Subcutaneous abdominal adipose tissue (tissue), 5 donors: ENCODE measurements around the gene KLHL29.
A peak's percentile ranks its signal among the peaks of the same experiment; 100 is the strongest.

Source experiments
- H3K27ac ChIP-seq: one replicate; pipeline ENCODE4 v1.7.0; 2013; ENCODE audit warnings: low read depth, mild to moderate bottlenecking, inconsistent platforms, low read length, moderate library complexity
- H3K27me3 ChIP-seq, 5 donors: one replicate each; pipeline ENCODE4 v1.7.0; 2013; ENCODE audit warnings: low read length in 5 of 5, inconsistent platforms in 1 of 5; ENCODE audit not compliant: control insufficient read depth in 5 of 5, insufficient read depth in 4 of 5
- H3K36me3 ChIP-seq, 5 donors: one replicate each; pipeline ENCODE4 v1.7.0; 2013; ENCODE audit warnings: low read length in 5 of 5; ENCODE audit not compliant: control insufficient read depth in 5 of 5, insufficient read depth in 5 of 5
- H3K4me1 ChIP-seq, 5 donors: one replicate each; pipeline ENCODE4 v1.7.0; 2013; ENCODE audit warnings: low read length in 5 of 5, mild to moderate bottlenecking in 3 of 5, moderate library complexity in 1 of 5; ENCODE audit not compliant: control insufficient read depth in 5 of 5, insufficient read depth in 5 of 5
- H3K4me3 ChIP-seq, 5 donors: one replicate each; pipeline ENCODE4 v1.7.0; 2013; ENCODE audit warnings: low read length in 5 of 5, low read depth in 1 of 5
- H3K9ac ChIP-seq, 5 donors: one replicate each; pipeline ENCODE4 v1.7.0; 2013; ENCODE audit warnings: low read length in 5 of 5, mild to moderate bottlenecking in 4 of 5, moderate library complexity in 3 of 5
- H3K9me3 ChIP-seq, 5 donors: one replicate each; pipeline ENCODE4 v1.7.0; 2013; ENCODE audit warnings: low read length in 5 of 5; ENCODE audit not compliant: control insufficient read depth in 5 of 5
- donor health status: healthy.
- donor health status: healthy.
- donor health status: healthy.
- donor health status: healthy.
- donor health status: healthy.

KLHL29 gene

GRCh38 chr2:23677836-23678235 lies 292.9 kb downstream of the KLHL29 start:
- Histone ChIP-seq H3K9me3 (peaks cover 0 to 11% (median 6%) of the 10 kb centered on the region in 5 donors), H3K27ac (no peak overlapping the region), H3K4me3 (no peak overlapping the region), H3K27me3 (no peaks in the 10 kb centered on the region), H3K36me3 (no peaks in the 10 kb centered on the region), H3K9ac (no peak overlapping the region), H3K4me1 (no peaks in the 10 kb centered on the region)

- H3K4me1 ChIP-seq = no peaks in the 10 kb centered on the region
- no peak overlapping the region for H3K4me3 ChIP-seq
- no peaks in the 10 kb centered on the region for H3K36me3 ChIP-seq
- H3K9ac ChIP-seq = no peak overlapping the region
- H3K27me3 ChIP-seq = no peaks in the 10 kb centered on the region
- H3K27ac ChIP-seq = no peak overlapping the region
- peaks cover 0 to 11% (median 6%) of the 10 kb centered on the region in 5 donors for H3K9me3 ChIP-seq
These were observed 294.1 kb downstream of the KLHL29 start for GRCh38 chr2:23679044-23679443.

GRCh38 chr2:23680951-23681350 lies 296.0 kb downstream of the KLHL29 start:
- Histone ChIP-seq H3K27ac (no peak overlapping the region), H3K4me3 (no peak overlapping the region), H3K9ac (no peak overlapping the region), H3K4me1 (peaks cover 2 to 14% (median 10%) of the 10 kb centered on the region in 5 donors), H3K9me3 (peaks cover 0 to 11% (median 6%) of the 10 kb centered on the region in 5 donors), H3K27me3 (no peaks in the 10 kb centered on the region), H3K36me3 (peaks cover 0 to 3% (median 0%) of the 10 kb centered on the region in 5 donors)

GRCh38 chr2:23681356-23682140 lies 296.6 kb downstream of the KLHL29 start:
- Histone ChIP-seq H3K9ac (no peak overlapping the region), H3K4me1 (peaks cover 2 to 14% (median 10%) of the 10 kb centered on the region in 5 donors), H3K4me3 (no peak overlapping the region)

DNA sequence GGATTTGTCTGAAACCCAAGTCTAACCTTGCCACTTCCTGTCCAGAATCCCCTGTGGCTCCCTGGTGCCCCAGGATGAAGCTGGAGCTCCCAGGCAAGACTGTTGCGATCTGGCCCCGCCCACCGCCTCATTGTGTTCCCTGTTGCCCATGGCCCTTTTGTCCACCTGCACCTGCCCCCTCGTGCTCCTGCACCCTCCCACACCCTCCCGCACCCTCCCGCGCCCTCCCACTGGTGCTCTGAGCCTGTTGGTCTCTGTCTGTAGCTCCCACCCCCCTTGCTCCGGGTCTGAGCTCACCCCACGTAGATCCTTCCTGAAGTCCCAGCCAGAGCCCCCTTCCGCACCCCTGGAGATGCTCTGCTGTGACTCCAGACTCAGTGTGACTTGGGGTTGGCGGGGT lies 297.5 kb downstream of the KLHL29 start:
- H3K4me3 ChIP-seq = no peak overlapping the region
- H3K9me3 ChIP-seq = peaks cover 0 to 11% (median 6%) of the 10 kb centered on the region in 5 donors
- H3K4me1 ChIP-seq = peaks cover 2 to 14% (median 10%) of the 10 kb centered on the region in 5 donors
- peaks cover 0 to 6% (median 4%) of the 10 kb centered on the region in 5 donors for H3K36me3 ChIP-seq
- H3K27ac ChIP-seq = no peak overlapping the region
- no peaks in the 10 kb centered on the region for H3K27me3 ChIP-seq
- no peak overlapping the region for H3K9ac ChIP-seq

More at GRCh38 chr2:23681356-23682140, 296.6 kb downstream of the KLHL29 start:
- Histone ChIP-seq H3K36me3 (peaks cover 0 to 3% (median 0%) of the 10 kb centered on the region in 5 donors), H3K27me3 (no peaks in the 10 kb centered on the region), H3K27ac (no peak overlapping the region), H3K9me3 (peaks cover 0 to 11% (median 6%) of the 10 kb centered on the region in 5 donors)

- Histone ChIP-seq H3K27me3 (no peaks in the 10 kb centered on the region), H3K9me3 (peaks cover 0 to 11% (median 6%) of the 10 kb centered on the region in 5 donors), H3K9ac (no peak overlapping the region), H3K4me3 (no peak overlapping the region), H3K4me1 (peaks cover 2 to 14% (median 10%) of the 10 kb centered on the region in 5 donors), H3K36me3 (peaks cover 0 to 7% (median 4%) of the 10 kb centered on the region in 5 donors), H3K27ac (no peak overlapping the region)
These were observed 298.0 kb downstream of the KLHL29 start for GRCh38 chr2:23683001-23683400.

DNA sequence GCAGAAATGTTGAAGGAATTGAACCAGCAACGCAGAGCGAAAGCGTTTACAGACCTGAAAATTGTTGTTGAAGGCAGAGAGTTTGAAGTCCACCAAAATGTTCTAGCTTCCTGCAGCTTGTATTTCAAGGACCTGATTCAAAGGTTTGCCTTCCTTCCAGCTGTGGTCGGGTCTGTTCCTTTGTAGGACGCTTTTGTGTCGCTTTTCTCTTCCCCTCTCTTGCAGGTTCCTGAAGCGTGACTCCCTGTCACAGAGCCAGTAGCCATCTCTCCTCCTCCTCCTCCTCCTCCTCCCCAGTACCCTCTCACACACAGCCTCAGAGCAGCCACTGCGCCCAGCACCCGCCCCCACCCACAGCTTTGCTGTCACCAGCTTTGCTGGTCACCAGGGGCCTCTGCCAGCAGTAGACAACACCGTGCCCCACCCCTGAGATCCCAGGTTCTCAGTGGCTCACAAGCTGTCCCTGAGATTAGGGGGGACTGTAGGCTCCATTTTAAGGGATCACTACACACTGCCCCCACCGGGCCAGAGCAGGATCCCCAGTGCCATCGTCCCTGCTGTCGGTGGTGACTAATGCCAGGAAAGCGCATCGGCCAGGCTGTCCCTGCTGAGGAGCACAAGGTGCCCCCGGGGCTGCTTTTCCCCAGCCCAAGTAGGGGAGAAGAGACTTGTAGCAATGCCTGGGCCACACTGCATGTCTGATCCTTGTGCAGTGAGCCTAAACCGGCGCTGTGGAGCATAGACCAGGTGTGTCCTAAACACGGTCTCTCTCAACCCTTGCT lies 299.6 kb downstream of the KLHL29 start:
- H3K27me3 ChIP-seq = no peaks in the 10 kb centered on the region
- peaks cover 2 to 14% (median 10%) of the 10 kb centered on the region in 5 donors for H3K4me1 ChIP-seq
- H3K36me3 ChIP-seq = peaks cover 0 to 7% (median 4%) of the 10 kb centered on the region in 5 donors
- no peaks in the 10 kb centered on the region for H3K9me3 ChIP-seq
- no peak overlapping the region for H3K4me3 ChIP-seq
- no peak overlapping the region for H3K27ac ChIP-seq
- no peak overlapping the region for H3K9ac ChIP-seq

DNA sequence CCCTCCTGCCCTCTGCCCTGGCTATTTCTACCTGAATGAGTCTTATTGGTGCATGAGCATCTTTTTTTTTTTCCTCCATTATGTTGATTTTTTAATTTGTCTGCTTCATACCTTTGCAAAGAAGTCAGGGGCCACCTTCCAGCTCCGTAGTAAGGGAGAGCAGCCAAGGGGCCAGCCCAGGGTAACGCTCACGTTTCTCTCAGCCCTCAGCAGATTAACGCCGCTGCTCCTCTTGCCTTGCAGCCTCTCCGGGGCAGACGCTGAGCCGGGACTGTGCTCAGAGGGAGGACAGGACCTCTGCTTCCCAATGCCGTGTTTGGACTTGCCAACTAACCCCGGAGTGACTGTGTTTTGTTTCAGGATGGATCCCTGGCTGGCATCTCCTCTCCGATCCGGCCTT lies 300.2 kb downstream of the KLHL29 start:
- Histone ChIP-seq H3K9me3 (no peaks in the 10 kb centered on the region), H3K27ac (no peak overlapping the region), H3K36me3 (peaks cover 0 to 7% (median 4%) of the 10 kb centered on the region in 5 donors), H3K27me3 (no peaks in the 10 kb centered on the region), H3K9ac (no peak overlapping the region), H3K4me3 (peak overlapping the region in 1 of 5 donors; percentile 39), H3K4me1 (peaks cover 2 to 14% (median 10%) of the 10 kb centered on the region in 5 donors)

- Histone ChIP-seq H3K9ac (no peak overlapping the region), H3K4me1 (peaks cover 2 to 14% (median 10%) of the 10 kb centered on the region in 5 donors), H3K27ac (no peak overlapping the region), H3K4me3 (no peak overlapping the region), H3K9me3 (no peaks in the 10 kb centered on the region), H3K27me3 (no peaks in the 10 kb centered on the region), H3K36me3 (peaks cover 0 to 7% (median 4%) of the 10 kb centered on the region in 5 donors)
These were observed 300.7 kb downstream of the KLHL29 start for GRCh38 chr2:23685706-23686105.
